Testis (tissue), 2 donors: Measurements from ENCODE around the gene TARM1.

Source experiments
- CTCF ChIP-seq, 3 experiments: fragments of 450-650 bp in 2 of 3; fragments of 200-600 bp in 1 of 3; sonication (generic) in 1 of 3; IDR thresholded peaks; one replicate each; pipeline ENCODE4 v1.5.1; 2016 to 2019; ENCODE audit warnings: antibody characterized with exemption in 3 of 3, mild to moderate bottlenecking in 2 of 3, moderate library complexity in 1 of 3
- POLR2A ChIP-seq: fragments of 450-650 bp; IDR thresholded peaks from one replicate; pipeline ENCODE4 v1.6.1; 2017; ENCODE audit warnings: antibody characterized with exemption, mild to moderate bottlenecking, moderate library complexity

GRCh38 chr19:54128796-54129616, 47.8 kb upstream of the TARM1 start:
- TF ChIP-seq CTCF (IDR thresholded peaks at IDR 0.05) (no peak), POLR2A (no peak)
